ENCODE data around the gene CACNA1H.
"Not testable (repeated sequence)": the region's sequence is repeated elsewhere in the genome, so short reads cannot be mapped to it uniquely, and the experiment has no call there.

CACNA1H gene

DNA sequence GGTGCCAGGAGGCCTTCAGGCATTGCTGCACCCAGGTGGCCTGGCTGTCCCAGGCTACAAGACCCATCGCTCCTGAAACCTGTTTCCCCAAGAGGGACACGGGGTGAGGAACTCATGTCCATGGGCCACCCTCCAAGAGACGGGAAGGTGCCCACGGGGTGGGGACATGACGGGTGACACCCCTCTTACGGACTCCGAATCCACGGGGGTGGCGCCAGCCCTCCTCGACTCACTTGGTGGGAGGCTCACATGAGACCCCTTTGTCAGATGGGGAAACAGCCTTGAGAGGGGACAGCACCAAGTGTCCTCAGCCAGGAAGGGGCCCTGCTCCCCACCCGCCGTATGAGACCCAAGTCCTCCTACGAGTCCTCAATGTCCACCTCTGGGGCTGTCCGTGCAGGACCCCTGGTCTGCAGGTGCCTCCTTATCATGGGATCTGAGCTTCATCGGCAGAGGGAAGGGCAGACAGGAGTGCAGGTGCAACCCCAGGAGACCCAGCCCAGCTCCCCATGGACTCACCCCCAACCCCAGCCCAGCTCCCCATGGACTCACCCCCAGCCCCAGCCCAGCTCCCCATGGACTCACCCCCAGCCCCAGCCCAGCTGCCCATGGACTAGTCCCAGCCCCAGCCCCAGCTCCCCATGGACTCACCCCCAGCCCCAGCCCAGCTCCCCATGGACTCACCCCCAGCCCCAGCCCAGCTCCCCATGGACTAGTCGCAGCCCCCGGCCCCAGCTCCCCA, 77.7 kb downstream of the CACNA1H start:
- not testable (repeated sequence) for DNase-seq

DNA sequence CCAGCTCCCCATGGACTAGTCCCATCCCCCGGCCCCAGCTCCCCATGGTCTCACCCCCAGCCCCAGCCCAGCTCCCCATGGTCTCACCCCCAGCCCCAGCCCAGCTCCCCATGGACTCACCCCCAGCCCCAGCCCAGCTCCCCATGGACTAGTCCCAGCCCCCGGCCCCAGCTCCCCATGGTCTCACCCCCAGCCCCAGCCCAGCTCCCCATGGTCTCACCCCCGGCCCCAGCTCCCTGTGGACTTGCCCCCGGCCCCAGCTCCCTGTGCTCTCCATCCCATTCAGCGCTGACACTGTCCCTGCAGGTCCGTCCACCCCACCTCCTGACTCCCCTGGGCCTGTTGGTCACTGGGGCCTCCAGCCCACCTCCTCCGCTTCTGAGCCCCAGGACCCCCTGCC, 78.4 kb downstream of the CACNA1H start:
- not testable (repeated sequence) for DNase-seq

- DNase-seq = not testable (repeated sequence)
These were observed 79.3 kb downstream of the CACNA1H start for GRCh38 chr16:1232049-1232748.

DNA sequence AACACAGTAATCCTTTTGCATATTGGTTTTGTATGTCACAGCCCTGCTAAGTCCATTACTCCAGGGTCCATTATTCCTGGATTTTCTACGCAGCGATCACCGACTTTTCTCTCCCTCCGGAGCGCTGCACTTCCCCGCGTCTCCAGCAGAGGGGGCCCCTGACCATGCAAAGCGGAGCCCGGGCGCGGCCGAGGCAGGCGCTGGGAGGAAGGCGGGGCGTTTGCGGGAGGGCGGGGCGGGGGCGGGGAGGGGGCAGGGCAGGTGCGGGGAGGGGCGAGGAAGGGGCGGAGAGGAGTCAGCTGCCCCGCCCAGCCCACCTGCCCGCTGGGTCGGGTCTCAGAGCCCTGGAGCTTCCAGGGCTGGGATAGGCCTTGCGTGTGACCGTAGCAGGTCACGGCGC, 83.8 kb downstream of the CACNA1H start:
- DNase-seq = not testable (repeated sequence)

- DNase-seq = no peak
These were observed 85.1 kb downstream of the CACNA1H start for GRCh38 chr16:1237990-1238389.

GRCh38 chr16:1238909-1239308, 86.0 kb downstream of the CACNA1H start:
- not testable (repeated sequence) for DNase-seq

DNA sequence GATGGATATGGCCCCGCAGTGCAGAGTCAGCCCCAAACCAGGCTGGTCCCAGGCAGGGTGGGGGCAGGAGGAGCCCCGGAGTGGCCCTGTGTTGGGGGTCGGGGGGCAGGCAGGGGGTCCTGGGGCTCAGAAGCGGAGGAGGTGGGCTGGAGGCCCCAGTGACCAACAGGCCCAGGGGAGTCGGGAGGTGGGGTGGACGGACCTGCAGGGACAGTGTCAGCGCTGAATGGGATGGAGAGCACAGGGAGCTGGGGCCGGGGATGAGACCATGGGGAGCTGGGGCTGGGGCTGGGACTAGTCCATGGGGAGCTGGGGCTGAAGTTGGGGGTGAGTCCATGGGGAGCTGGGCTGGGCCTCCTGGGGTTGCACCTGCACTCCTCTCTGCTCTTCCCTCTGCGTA, 86.7 kb downstream of the CACNA1H start:
- DNase-seq = not testable (repeated sequence)

- DNase-seq = not testable (repeated sequence)
These were observed 87.5 kb downstream of the CACNA1H start, which contains the start of gene TPSAB1 for GRCh38 chr16:1240436-1240835. Gene TPSAB1 (plus strand): TSS chr16:1240705. CDS start chr16:1240939, 234 bp downstream.

DNA sequence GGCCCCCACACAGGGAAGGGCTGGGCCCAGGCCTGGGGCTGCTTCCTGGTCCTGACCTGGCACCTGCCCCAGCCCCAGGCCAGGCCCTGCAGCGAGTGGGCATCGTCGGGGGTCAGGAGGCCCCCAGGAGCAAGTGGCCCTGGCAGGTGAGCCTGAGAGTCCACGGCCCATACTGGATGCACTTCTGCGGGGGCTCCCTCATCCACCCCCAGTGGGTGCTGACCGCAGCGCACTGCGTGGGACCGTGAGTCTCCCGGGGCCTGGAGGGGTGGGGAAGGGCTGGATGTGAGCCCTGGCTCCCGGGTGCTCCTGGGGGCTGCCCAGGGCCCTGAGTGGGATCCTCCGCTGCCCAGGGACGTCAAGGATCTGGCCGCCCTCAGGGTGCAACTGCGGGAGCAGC, 88.2 kb downstream of the CACNA1H start:
- DNase-seq = not testable (repeated sequence)

DNA sequence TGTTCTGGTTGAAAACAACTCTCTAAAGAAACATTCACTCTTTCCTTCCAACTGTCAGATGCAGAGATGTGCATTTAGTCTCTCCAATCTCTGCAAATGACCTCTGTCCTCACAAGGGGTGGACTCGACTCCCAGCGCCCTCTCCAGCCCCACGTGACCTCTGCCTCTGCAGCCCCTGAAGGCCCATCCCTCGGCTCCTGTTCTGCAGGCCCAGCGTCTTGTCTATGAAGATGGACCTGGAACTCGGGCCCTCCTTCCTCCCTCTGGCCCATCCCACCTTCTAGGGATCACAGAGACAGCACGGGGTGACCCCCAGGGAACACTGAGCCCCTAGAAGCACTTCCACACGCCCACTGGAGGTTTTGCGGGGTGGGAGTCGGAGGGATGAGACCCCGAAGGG, 90.5 kb downstream of the CACNA1H start:
- DNase-seq = not testable (repeated sequence)

DNA sequence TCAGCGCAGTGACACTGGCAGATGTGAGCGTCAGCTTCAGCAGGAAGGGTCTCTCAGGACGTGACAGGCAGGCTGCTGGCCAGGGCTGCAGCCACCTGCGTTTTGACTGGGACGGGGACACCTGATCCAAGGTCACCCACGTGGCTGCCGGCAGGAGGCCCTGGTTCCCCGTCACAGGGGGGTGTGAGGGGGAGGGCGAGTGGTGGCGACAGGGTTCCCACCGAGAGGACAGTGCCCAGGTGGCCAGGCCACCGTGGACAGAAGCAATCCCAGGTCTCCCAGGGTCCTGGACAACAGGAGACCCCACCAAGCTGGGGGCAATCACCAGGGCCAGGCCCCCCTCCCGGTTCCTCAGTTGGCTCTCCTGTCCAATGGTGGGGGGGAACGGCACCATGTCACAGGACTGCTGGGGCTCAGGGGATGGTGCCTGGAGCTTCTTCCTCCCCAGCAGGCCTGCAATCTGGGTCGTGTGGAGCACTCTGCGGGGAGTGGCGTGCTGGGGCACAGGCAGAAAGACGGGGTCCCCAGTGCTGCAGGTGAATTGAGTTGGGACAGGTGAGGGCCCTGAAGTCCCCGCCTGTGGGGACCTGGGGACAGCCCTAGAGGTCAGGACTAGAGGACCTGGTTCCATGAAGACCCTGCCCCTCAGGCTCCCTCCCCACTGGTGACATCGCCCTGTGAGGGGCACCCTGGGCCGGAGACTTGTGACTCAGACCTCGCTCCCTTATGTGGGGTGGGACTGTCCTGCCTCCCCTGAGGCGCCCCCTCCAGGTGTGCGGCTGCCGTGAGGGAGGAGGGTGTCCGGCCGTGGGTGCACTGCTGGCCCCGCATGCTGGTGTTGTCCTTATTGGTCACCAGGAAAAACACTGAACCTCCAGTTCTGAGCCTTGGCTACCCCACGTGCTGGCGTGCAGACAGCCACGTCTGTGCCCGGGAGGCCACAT, 91.3 kb downstream of the CACNA1H start:
- DNase-seq = not testable (repeated sequence)

GRCh38 chr16:1244881-1245280, 92.0 kb downstream of the CACNA1H start:
- DNase-seq = no peak

- no peak for DNase-seq
These were observed 92.6 kb downstream of the CACNA1H start for GRCh38 chr16:1245452-1246020.

- DNase-seq = not testable (repeated sequence)
These were observed 95.1 kb downstream of the CACNA1H start for GRCh38 chr16:1247903-1248537.

DNA sequence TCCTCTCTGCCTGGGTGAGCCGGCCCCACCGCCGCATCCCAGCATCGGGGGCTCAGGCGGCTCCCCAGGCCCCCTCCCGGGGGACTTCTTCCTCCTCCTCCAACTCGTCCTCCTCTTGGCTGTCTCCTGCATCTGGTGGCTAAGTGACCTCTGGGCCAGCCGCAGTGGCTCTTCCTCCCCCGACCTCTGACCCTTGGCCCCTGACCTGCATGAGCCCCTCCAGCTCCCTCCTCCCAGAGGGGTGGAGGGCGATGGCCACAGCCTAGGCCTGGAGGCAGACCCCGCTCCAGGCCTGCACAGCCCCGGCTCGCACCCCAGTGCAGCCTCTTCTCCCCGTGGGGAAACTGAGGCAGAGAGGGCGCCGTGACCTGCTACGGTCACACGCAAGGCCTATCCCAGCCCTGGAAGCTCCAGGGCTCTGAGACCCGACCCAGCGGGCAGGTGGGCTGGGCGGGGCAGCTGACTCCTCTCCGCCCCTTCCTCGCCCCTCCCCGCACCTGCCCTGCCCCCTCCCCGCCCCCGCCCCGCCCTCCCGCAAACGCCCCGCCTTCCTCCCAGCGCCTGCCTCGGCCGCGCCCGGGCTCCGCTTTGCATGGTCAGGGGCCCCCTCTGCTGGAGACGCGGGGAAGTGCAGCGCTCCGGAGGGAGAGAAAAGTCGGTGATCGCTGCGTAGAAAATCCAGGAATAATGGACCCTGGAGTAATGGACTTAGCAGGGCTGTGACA, 96.3 kb downstream of the CACNA1H start:
- DNase-seq = not testable (repeated sequence)

DNA sequence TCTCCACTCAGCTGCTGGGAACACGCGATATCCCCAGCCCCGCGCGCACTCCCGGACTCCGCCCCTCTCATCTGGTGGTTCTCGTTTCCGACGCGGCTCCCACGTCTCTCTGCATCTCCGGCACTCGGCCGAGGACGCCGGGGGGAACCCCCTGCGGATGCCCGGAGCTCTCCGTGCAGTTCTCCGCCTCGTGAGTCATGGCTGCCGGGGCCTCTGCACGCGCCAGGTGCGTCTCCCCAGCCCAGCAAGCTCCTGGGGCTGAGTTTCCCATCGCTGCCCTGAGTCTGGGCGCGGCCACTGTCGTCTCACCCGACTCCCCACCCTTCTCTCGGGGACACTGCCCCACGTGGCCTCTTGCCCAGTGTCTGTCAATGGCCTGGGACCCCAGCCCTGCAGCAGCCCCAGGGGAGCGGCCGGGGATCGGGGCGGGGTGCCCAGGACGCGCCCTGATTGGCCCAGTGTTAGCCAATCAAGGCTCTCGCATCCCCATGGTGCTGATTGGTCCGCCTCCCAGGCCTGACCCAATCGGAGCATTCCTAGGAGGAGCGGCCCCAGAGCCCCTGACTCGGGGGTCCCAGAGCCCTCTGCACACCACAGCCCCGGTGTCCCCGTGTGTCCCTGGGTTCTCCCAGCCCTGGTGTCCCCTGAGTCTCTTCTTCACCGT, 100.9 kb downstream of the CACNA1H start:
- not testable (repeated sequence) for DNase-seq

GRCh38 chr16:1254821-1255220, 101.9 kb downstream of the CACNA1H start:
- DNase-seq = not testable (repeated sequence)

- DNase-seq = not testable (repeated sequence)
These were observed 102.6 kb downstream of the CACNA1H start, which contains the start of gene TPSD1 for GRCh38 chr16:1255276-1256122. Gene TPSD1 (plus strand): TSS chr16:1256069. CDS start chr16:1256281, 212 bp downstream.

- not testable (repeated sequence) for DNase-seq
These were observed 103.5 kb downstream of the CACNA1H start for GRCh38 chr16:1256296-1256873.

Data from stimulated activated naive CD4-positive, alpha-beta T cell treated with Interleukin-2 at 50 U/mL for 16 hours (primary cell).